Activated CD4-positive, alpha-beta T cell treated with anti-CD3 and anti-CD28 coated beads for 36 hours (primary cell): Measurements from ENCODE around the gene PLA2G4B. TPM values are rescaled to one million over a fixed set of nuclear protein-coding genes. Genes with fewer than 3 reads are reported as not detected.
A peak's percentile ranks its signal among the peaks of the same experiment; 100 is the strongest.

Experiments
- ATAC-seq: fragments of 200-7000 bp; cut with Tn5 transposase; one replicate; pipeline ENCODE4 v1.10.0; 2021; ENCODE audit warnings: mild to moderate bottlenecking, moderate library complexity
- CTCF ChIA-PET: fragments of 350-600 bp; sonication (Branson Sonifier 250); formaldehyde crosslinking; loops from one replicate; lab custom pipeline; 2021; ENCODE audit warnings: antibody characterized with exemption; lab: Charles Lee
- POLR2A ChIA-PET: fragments of 350-600 bp; sonication (Branson Sonifier 250); formaldehyde crosslinking; loops from one replicate; lab custom pipeline; 2021; ENCODE audit warnings: antibody characterized with exemption, inconsistent platforms; lab: Charles Lee
- DNase-seq: peaks from one replicate; pipeline ENCODE4 v3.0.0-alpha.2; 2020
- H3K27ac Mint-ChIP-seq: one replicate; pipeline ENCODE4 v1.8.0; 2021; ENCODE audit warnings: mixed read lengths
- H3K27me3 Mint-ChIP-seq: one replicate; pipeline ENCODE4 v1.8.0; 2021; ENCODE audit warnings: mixed read lengths
- H3K36me3 Mint-ChIP-seq: one replicate; pipeline ENCODE4 v1.8.0; 2021; ENCODE audit warnings: low read depth, mixed read lengths
- H3K4me1 Mint-ChIP-seq: one replicate; pipeline ENCODE4 v1.8.0; 2021; ENCODE audit warnings: mixed read lengths
- H3K4me3 Mint-ChIP-seq: one replicate; pipeline ENCODE4 v1.8.0; 2021; ENCODE audit warnings: mild to moderate bottlenecking, moderate library complexity, mixed read lengths
- H3K9me3 Mint-ChIP-seq: one replicate; pipeline ENCODE4 v1.8.0; 2021; ENCODE audit warnings: low read depth, mixed read lengths
- intact Hi-C, 2 experiments: fragments of 100-400 bp; cut with DNase I in 1 of 2; cut with micrococcal nuclease in 1 of 2; formaldehyde crosslinking; loops; one replicate each; pipeline versions ENCODE4 v1.14.2 to v1.15.1; 2022 to 2024; cut with DNase I, micrococcal nuclease
- total RNA-seq, 2 experiments: library from RNA; stranded (reverse); gene quantifications; one replicate each; pipeline ENCODE4 v1.2.3, GENCODE V29; 2021

Gene PLA2G4B
- total RNA-seq, 2 experiments from 2014 or later: 5.0 to 6.9 TPM

DNA sequence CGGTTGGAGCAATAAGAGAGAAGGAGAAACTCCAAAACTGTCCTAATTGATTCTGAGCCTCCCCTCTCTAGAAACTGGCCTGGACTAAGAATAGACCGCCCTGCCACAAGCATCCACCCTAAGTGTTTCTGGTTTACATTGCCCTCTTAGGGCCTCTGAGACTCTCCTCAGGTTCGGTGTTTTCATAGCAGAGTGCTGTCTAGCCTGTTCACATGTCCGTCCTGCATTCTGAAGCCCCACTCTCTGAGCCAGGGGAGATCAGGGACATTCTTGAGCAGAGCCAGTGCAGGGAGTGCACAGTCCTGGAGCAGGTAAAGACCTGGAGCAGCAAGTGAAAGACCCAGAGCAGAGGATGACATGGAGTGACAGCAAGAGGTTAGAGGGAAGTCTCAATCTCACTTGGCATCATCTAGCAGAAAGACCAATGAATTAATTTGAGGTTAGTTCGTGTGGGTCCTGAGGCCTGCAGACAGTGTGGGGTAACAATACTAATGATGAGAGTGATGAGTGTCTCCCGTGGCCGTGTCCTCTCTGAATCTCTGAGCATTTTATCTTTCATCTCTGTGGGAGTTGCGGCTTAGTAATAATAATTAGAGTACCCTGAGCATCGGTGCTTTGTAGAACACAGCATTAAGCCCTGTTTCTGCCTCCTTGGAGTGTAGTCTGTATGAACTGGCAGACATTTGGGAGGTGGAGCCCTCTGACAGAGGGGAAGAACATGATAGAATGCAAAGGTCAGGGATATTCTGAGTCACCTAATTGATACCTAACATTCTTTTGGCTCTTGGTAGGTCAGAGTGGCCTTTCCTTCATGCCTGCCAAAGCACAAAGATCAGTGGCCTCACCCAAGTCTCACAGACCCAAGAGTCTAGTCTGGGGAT lies 39.8 kb upstream of the PLA2G4B start:
- H3K4me1 Mint-ChIP-seq: peaks cover 27% of the 10 kb centered on the region
- H3K27me3 Mint-ChIP-seq: no peaks in the 10 kb centered on the region
- peaks cover 8% of the 10 kb centered on the region for H3K36me3 Mint-ChIP-seq
- intact Hi-C loops: no loop called here
- CTCF ChIA-PET: interaction anchor here (0.8 kb wide), 1 partner anchor 24 kb away, joined by 3 read pairs; no protein-coding TSS in a partner anchor
- no peak overlapping the region for H3K27ac Mint-ChIP-seq
- H3K4me3 Mint-ChIP-seq: no peak overlapping the region
- peak; percentile 35 for ATAC-seq
- POLR2A ChIA-PET: no interaction called here
- no peak for DNase-seq
- no peaks in the 10 kb centered on the region for H3K9me3 Mint-ChIP-seq

DNA sequence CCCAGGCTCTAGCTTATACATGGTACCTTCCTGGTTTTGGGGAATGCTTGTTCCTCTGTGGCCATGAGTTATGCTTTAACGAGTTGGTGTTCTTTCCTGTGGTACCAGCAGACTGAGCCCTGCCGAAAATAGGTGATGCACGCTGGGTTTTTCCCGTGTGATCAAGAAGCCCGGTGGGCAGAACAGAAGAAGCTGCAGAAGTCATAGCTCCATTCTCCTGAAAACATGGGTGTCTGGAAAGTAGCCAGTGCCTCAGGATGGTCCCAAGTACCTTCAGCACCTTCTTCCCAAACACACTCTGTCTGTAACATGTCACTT lies 39.2 kb upstream of the PLA2G4B start:
- no peak for DNase-seq
- ATAC-seq: peak; percentile 24
- Mint-ChIP-seq H3K27me3 (no peaks in the 10 kb centered on the region), H3K36me3 (peaks cover 8% of the 10 kb centered on the region), H3K4me3 (no peak overlapping the region), H3K4me1 (peaks cover 25% of the 10 kb centered on the region), H3K9me3 (no peaks in the 10 kb centered on the region), H3K27ac (no peak overlapping the region)
- CTCF ChIA-PET: interaction anchor here (0.8 kb wide), 1 partner anchor 24 kb away, joined by 3 read pairs; no protein-coding TSS in a partner anchor
- POLR2A ChIA-PET: no interaction called here
- intact Hi-C loops: no loop called here

DNA sequence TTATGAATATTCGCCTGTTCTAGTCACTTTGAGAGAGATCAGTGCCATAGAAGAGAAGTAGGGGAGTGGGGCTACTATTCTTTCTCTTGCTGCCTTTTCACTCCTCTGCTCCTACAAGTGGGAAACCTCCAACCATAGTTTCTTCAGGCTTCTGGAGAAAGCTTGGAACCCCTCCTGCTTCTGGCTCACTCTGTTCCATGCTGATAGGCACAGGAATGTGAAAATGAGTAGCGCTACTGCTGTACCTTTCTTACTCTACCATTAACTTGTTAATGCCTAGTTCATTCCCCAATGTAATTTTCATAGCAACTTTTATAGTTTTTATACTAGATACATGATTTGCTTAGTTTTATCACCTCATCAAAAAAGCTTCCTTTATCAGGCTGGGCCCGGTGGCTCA lies 37.5 kb upstream of the PLA2G4B start:
- H3K9me3 Mint-ChIP-seq: no peaks in the 10 kb centered on the region
- peaks cover 8% of the 10 kb centered on the region for H3K36me3 Mint-ChIP-seq
- no peak for DNase-seq
- H3K27ac Mint-ChIP-seq: no peak overlapping the region
- ChIA-PET POLR2A (interaction anchor here (0.5 kb wide), 1 partner anchor 1950 kb away, joined by 5 read pairs; no protein-coding TSS in a partner anchor), CTCF (interaction anchor here (0.6 to 1.8 kb wide), 4 partner anchors 9 to 102 kb away, joined by 3 to 12 read pairs (median 4); partner anchors contain the start of gene MAPKBP1)
- no peak for ATAC-seq
- H3K4me1 Mint-ChIP-seq: peaks cover 21% of the 10 kb centered on the region
- H3K4me3 Mint-ChIP-seq: no peak overlapping the region
- no peaks in the 10 kb centered on the region for H3K27me3 Mint-ChIP-seq
- intact Hi-C loops: no loop called here

DNA sequence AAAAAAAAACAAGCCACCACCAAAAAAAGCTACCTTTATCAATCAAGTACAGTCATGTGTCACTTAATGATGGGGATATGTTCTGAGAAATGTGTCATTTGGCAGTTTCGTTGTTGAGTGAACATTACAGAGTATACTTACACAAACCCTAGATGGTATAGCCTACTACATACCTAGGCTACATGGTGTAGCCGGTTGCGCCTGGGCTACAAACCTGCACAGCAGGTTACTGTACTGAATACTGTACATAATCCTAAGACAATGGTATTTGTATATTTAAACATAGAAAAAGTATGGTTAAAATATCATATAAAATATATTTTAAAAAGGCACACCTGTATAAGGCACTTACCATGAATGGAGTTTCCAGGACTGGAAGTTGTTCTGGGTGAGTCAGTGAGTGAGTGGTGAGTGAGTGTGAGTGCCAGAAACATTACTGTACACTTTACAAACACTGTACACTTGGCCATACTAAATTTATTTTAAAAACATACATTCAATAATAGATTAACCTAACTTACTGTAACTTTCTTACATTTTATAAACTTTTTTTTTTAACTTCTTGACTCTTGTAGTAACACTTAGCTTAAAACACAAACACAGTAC lies 36.7 kb upstream of the PLA2G4B start:
- Mint-ChIP-seq H3K4me3 (no peak overlapping the region), H3K27ac (no peak overlapping the region)
- CTCF ChIA-PET: interaction anchor here (0.8 to 1.8 kb wide), 4 partner anchors 9 to 102 kb away, joined by 3 to 12 read pairs (median 5); partner anchors contain the start of gene MAPKBP1

DNA sequence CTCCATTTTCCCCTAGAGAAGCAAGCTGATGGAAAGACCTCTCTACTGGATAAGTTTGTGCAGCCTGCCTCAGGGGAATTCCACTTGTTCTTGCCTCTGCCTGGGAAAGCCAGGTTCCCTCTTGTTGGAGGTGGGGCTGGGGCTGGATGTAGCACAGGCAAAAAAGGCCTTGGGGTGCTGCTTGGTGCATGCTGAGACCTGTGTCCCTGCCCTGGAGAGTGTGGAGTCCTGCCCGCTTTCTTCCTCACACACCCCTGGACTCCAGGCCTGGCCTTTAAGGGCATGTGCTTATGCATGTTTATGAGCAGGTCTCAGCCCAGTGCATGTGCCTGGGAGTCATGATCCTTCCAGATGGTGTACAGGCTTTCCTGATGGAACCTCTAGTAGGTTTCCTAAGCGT lies 34.3 kb upstream of the PLA2G4B start:
- H3K9me3 Mint-ChIP-seq: no peaks in the 10 kb centered on the region
- H3K27ac Mint-ChIP-seq: peak overlapping the region; percentile 22
- ChIA-PET POLR2A (no interaction called here), CTCF (interaction anchor here (0.7 to 1.4 kb wide), 2 partner anchors 26 to 28 kb away, joined by 3 to 4 read pairs; no protein-coding TSS in a partner anchor)
- no peak for DNase-seq
- no peaks in the 10 kb centered on the region for H3K27me3 Mint-ChIP-seq
- ATAC-seq: no peak
- peaks cover 8% of the 10 kb centered on the region for H3K4me1 Mint-ChIP-seq
- intact Hi-C loops: no loop called here
- no peak overlapping the region for H3K4me3 Mint-ChIP-seq
- peaks cover 8% of the 10 kb centered on the region for H3K36me3 Mint-ChIP-seq

More for the DNA sequence above, 36.7 kb upstream of the PLA2G4B start:
- no peaks in the 10 kb centered on the region for H3K27me3 Mint-ChIP-seq
- POLR2A ChIA-PET: interaction anchor here (0.5 kb wide), 1 partner anchor 1949 kb away, joined by 5 read pairs; no protein-coding TSS in a partner anchor
- intact Hi-C loops: no loop called here
- no peak for DNase-seq
- H3K9me3 Mint-ChIP-seq: no peaks in the 10 kb centered on the region
- ATAC-seq: peak; percentile 37
- H3K4me1 Mint-ChIP-seq: peaks cover 17% of the 10 kb centered on the region
- H3K36me3 Mint-ChIP-seq: peaks cover 8% of the 10 kb centered on the region

DNA sequence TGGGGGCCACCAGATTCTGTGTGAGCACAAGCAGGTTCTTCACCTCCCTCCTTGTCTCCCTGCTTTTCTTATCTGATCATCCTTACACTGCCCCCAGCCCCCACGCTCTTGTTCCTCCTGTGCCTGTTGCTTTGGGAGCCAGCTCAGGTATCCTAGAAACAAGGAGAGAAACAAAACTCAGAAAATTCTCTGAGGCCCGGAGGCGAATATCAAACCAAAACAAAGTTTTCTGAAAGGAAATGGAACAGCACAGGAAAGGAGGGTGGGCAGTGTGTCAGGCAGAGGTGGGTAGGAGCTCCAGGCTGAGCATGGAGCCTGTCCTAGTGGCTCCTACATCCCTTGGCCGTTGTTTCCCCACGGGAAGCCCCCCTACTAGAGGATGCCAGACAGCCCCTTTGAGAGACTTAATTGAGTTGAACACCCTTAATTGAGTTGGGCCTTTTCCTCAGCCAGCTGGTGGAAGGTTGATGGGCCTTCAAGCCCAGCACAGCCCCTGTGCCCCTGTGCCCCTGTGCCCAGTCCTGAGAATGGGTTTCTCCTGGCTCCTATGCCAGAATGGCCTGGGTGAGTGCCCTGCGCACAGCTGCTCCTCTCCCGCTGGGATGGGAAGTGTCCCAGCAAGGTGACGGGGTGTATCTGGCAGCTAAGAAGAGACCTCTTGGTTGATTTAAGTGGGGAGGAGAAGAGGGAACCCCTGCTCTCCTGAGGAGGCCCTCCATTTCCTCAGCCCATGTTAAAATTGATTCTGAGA lies 33.6 kb upstream of the PLA2G4B start:
- no peaks in the 10 kb centered on the region for H3K27me3 Mint-ChIP-seq
- H3K4me3 Mint-ChIP-seq: no peak overlapping the region
- intact Hi-C loops: no loop called here
- H3K27ac Mint-ChIP-seq: no peak overlapping the region
- ATAC-seq: no peak
- CTCF ChIA-PET: interaction anchor here (0.7 to 1.1 kb wide), 3 partner anchors 27 to 32 kb away, joined by 3 to 6 read pairs (median 3); partner anchors contain the start of gene MAPKBP1
- no peak for DNase-seq
- POLR2A ChIA-PET: no interaction called here
- peaks cover 8% of the 10 kb centered on the region for H3K36me3 Mint-ChIP-seq
- H3K9me3 Mint-ChIP-seq: no peaks in the 10 kb centered on the region
- H3K4me1 Mint-ChIP-seq: peaks cover 4% of the 10 kb centered on the region

DNA sequence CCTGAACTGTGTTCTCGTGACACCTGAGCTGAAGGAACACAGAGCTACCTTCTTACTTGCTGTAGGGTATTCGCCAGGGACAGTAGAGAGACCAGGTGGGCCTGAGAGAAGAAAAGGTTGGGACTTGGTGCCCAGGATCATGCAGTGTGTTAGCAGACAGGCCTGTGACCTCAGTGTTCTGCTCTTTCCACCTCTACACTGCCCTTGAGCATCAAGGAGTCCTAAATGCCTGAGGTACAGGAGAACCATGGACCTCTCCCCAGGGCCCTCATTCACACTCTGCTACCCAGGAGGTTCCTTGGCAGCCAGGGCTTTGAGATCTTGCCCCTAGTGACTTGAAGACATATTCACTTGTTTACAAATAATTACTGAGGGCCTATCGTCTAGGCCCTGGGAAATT lies 32.9 kb upstream of the PLA2G4B start:
- H3K27ac Mint-ChIP-seq: no peak overlapping the region
- DNase-seq (no peak), ATAC-seq (no peak)
- H3K27me3 Mint-ChIP-seq: no peaks in the 10 kb centered on the region
- ChIA-PET CTCF (interaction anchor here (0.9 to 1.1 kb wide), 2 partner anchors 32 to 33 kb away, joined by 3 to 6 read pairs; partner anchors contain the start of gene MAPKBP1), POLR2A (no interaction called here)
- H3K36me3 Mint-ChIP-seq: peaks cover 4% of the 10 kb centered on the region
- intact Hi-C loops: no loop called here
- H3K9me3 Mint-ChIP-seq: no peaks in the 10 kb centered on the region
- H3K4me3 Mint-ChIP-seq: no peak overlapping the region
- H3K4me1 Mint-ChIP-seq: peaks cover 4% of the 10 kb centered on the region

DNA sequence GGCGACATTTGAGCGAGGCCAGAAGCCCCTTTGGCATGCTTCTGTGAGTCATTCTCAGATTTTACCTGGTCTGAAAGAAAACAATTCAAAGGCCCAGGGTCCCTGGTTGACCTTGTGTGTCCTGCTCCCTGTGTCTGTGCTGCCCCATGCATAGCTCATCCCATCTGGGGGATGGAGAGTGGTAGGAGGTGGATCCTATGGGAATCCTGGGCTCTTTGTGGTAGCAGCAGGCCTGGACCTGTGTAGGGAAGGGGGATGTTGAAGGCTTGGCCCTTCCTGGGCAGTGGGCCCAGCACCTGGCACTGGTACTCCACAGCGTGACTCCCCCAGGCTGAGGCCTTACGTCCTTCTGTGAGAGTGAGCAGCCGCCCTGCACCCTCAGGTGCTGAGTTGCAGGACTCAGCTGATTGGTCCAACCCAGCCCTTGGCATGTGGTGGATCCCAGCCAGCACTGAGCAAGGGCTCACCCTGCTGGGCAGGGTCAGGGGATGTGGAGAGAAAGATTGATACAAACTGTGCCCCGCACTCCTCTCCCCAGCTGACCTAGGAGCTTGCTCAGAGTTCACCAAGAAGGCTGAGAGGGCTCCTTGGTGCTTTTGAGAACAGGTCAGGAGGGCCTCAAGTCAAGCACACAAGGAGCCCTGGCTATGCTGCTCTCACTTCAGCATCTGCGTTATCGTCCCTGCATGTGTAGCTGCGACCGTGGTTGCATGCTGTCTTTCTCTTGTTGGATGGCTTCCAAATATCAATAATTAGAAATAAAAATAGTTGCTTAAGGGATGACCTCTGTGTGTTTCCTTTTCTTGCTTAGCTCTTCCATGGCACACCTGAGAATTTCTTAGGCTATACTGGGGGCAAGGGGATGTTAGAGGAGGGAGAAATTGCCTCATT lies 32.1 kb upstream of the PLA2G4B start:
- intact Hi-C loops: no loop called here
- Mint-ChIP-seq H3K4me3 (no peak overlapping the region), H3K9me3 (no peaks in the 10 kb centered on the region), H3K27me3 (no peaks in the 10 kb centered on the region), H3K27ac (no peak overlapping the region), H3K4me1 (peaks cover 4% of the 10 kb centered on the region), H3K36me3 (no peaks in the 10 kb centered on the region)
- DNase-seq (no peak), ATAC-seq (no peak)
- ChIA-PET CTCF (interaction anchor here (0.6 to 8.6 kb wide), 3 partner anchors 32 to 134 kb away, joined by 3 to 233 read pairs (median 3); partner anchors contain the start of gene MAPKBP1), POLR2A (no interaction called here)

DNA sequence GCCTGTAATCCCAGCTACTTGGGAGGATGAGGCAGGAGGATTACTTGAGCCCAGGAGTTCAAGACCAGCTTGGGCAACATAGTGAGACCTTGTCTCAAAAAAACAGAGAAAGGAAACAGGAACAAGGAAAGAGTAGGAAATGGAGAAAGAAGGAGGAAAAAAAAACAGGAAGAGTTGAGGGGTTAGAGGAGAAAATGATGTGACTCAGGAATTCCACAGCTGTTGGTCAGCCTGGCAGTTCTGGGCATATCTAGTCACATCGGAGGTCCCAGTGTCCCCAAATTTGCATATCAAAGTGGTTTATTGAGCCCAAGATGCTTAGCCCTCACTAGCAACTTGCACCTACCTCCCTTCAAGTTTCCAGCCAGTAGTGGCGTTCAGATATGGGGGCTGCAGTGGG lies 29.5 kb upstream of the PLA2G4B start:
- no peak overlapping the region for H3K27ac Mint-ChIP-seq
- ChIA-PET POLR2A (no interaction called here), CTCF (interaction anchor here (0.6 to 8.6 kb wide), 8 partner anchors 12 to 555 kb away, joined by 3 to 233 read pairs (median 3); partner anchors contain the start of gene MAPKBP1)

DNA sequence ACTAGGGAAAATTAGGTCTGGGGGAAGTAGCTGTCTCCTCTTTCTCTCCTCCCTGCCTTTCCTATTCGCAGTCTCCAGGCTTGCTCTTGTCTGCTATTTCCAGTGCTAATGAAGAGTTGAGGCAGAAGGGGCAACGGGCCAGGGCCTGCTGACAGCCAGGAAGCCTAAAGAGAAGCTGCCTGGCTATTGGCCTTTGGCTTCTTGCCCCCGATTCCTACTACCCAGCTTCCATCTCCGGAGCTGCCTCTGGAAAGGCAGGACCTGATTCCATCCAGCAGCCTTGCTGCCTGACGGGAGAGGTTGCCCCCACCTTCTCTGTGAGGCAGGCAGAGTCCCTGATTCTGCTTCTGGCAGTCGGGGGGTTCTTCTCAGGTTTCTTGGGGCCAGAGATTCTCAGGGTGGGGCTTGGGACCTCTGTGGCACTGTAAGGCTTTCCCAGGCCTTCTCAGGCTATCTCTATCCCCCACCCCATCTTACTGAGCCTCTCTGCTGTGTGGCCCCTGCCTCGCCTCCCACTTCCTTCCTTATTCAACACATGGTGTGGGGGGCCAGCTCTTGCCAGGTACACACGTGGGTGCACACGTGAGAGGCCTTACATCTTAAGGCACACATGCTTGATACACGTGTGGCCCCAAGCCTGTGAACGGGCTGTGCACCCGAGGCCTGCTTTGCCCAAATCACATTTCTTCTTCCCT lies 29.0 kb upstream of the PLA2G4B start:
- Mint-ChIP-seq H3K27me3 (no peaks in the 10 kb centered on the region), H3K36me3 (no peaks in the 10 kb centered on the region), H3K4me1 (peaks cover 3% of the 10 kb centered on the region), H3K9me3 (no peaks in the 10 kb centered on the region), H3K4me3 (no peak overlapping the region), H3K27ac (peak overlapping the region; percentile 33)
- ATAC-seq (no peak), DNase-seq (no peak)
- ChIA-PET CTCF (interaction anchor here (0.7 to 8.6 kb wide), 11 partner anchors 8 to 556 kb away, joined by 3 to 233 read pairs (median 4); partner anchors contain the start of gene MAPKBP1), POLR2A (no interaction called here)
- intact Hi-C loops: loop anchor here (2.0 to 5.0 kb wide), 2 partner anchors 112 to 205 kb away; no protein-coding TSS in a partner anchor

More for the DNA sequence above, 29.5 kb upstream of the PLA2G4B start:
- peaks cover 4% of the 10 kb centered on the region for H3K4me1 Mint-ChIP-seq
- H3K4me3 Mint-ChIP-seq: no peak overlapping the region
- no peaks in the 10 kb centered on the region for H3K27me3 Mint-ChIP-seq
- no peaks in the 10 kb centered on the region for H3K9me3 Mint-ChIP-seq
- ATAC-seq: no peak
- no peak for DNase-seq
- H3K36me3 Mint-ChIP-seq: no peaks in the 10 kb centered on the region
- intact Hi-C loops: no loop called here
